ENCODE results near the gene PBX2.
"Not testable (repeated sequence)": the region's sequence is repeated elsewhere in the genome, so short reads cannot be mapped to it uniquely, and the experiment has no call there.

The PBX2 gene

GRCh38 chr6:32194388-32194787 is 4.4 kb upstream of the PBX2 start:
- H3K4me2 ChIP-seq (ENCODE audit: low read depth, low read length), result peak overlapping the region; percentile 89
- H3K9ac ChIP-seq (ENCODE audit: low read length), result no peak overlapping the region
- H3K79me2 ChIP-seq (ENCODE audit: low read length), result peaks cover 23% of the 10 kb centered on the region
- H3K4me3 ChIP-seq (ENCODE audit: low read length), result no peak overlapping the region
- peaks cover 31% of the 10 kb centered on the region for H3K4me1 ChIP-seq (ENCODE audit: low read length)
- H3K9me2 ChIP-seq (replicated peaks; ENCODE audit: insufficient read depth, low read length), result no peaks in the 10 kb centered on the region
- H2AFZ ChIP-seq (ENCODE audit: low read length), result no peak overlapping the region
- H4K20me1 ChIP-seq (ENCODE audit: insufficient read depth, low read length), result no peaks in the 10 kb centered on the region
- H3F3A ChIP-seq (ENCODE audit: insufficient read depth, low read length), result peaks cover 21% of the 10 kb centered on the region; the same call in 1 of the 2 replicates
- TF ChIP-seq EZH2 (optimal IDR thresholded peaks at IDR 0.05; ENCODE audit: low read depth, low read length) (no peak), EZH2phosphoT487 (IDR thresholded peaks at IDR 0.05; ENCODE audit: low read length) (no peak), CTCF (IDR thresholded peaks at IDR 0.05; ENCODE audit: low read length) (no peak)
- H3K27ac ChIP-seq (ENCODE audit: low read length), result no peak overlapping the region
- H3K9me3 ChIP-seq (replicated peaks; ENCODE audit: insufficient read depth, low read length), result no peaks in the 10 kb centered on the region
- no peaks in the 10 kb centered on the region for H3K36me3 ChIP-seq (replicated peaks; ENCODE audit: insufficient read depth, low read length)
- no peaks in the 10 kb centered on the region for H3K27me3 ChIP-seq (replicated peaks; ENCODE audit: insufficient read depth, low read length)
- DNase-seq, result no peak

- not testable (repeated sequence) for H3K27me3 ChIP-seq (replicated peaks; ENCODE audit: insufficient read depth, low read length); DNase-seq; H3K27ac ChIP-seq (ENCODE audit: low read length); H3K9me3 ChIP-seq (replicated peaks; ENCODE audit: insufficient read depth, low read length); H3K9me2 ChIP-seq (replicated peaks; ENCODE audit: insufficient read depth, low read length); H4K20me1 ChIP-seq (ENCODE audit: insufficient read depth, low read length); H3K36me3 ChIP-seq (replicated peaks; ENCODE audit: insufficient read depth, low read length)
- Histone ChIP-seq H3K4me1 (ENCODE audit: low read length) (peaks cover 31% of the 10 kb centered on the region), H3F3A (ENCODE audit: insufficient read depth, low read length) (peaks cover 21% of the 10 kb centered on the region; the same call in 1 of the 2 replicates), H3K4me3 (ENCODE audit: low read length) (peak overlapping the region; percentile 75; the same call in 1 of the 2 replicates), H3K79me2 (ENCODE audit: low read length) (peaks cover 32% of the 10 kb centered on the region), H3K4me2 (ENCODE audit: low read depth, low read length) (peak overlapping the region; percentile 97), H3K9ac (ENCODE audit: low read length) (peak overlapping the region; percentile 69; the same call in 1 of the 2 replicates), H2AFZ (ENCODE audit: low read length) (peak overlapping the region; percentile 46)
These were observed 3.1 kb upstream of the PBX2 start for GRCh38 chr6:32193096-32193495.

GRCh38 chr6:32192608-32193039 is 2.6 kb upstream of the PBX2 start, which contains the start of gene GPSM3:
Gene GPSM3, minus strand, starts transcription at chr6:32192643. Its CDS starts 130 bp downstream, at chr6:32192513.
- no peaks in the 10 kb centered on the region for H3K9me2 ChIP-seq (replicated peaks; ENCODE audit: insufficient read depth, low read length)
- peaks cover 21% of the 10 kb centered on the region; the same call in 1 of the 2 replicates for H3F3A ChIP-seq (ENCODE audit: insufficient read depth, low read length)
- TF ChIP-seq EZH2 (optimal IDR thresholded peaks at IDR 0.05; ENCODE audit: low read depth, low read length) (no peak), CTCF (IDR thresholded peaks at IDR 0.05; ENCODE audit: low read length) (no peak), EZH2phosphoT487 (IDR thresholded peaks at IDR 0.05; ENCODE audit: low read length) (no peak)
- H3K9me3 ChIP-seq (replicated peaks; ENCODE audit: insufficient read depth, low read length), result no peaks in the 10 kb centered on the region
- H3K4me2 ChIP-seq (ENCODE audit: low read depth, low read length), result peak within 1 kb of the TSS; percentile 97
- H3K4me3 ChIP-seq (ENCODE audit: low read length), result peak within 1 kb of the TSS; percentile 75
- peak; percentile 33 for DNase-seq
- H2AFZ ChIP-seq (ENCODE audit: low read length), result peak within 1 kb of the TSS; percentile 46
- no peaks in the 10 kb centered on the region for H3K27me3 ChIP-seq (replicated peaks; ENCODE audit: insufficient read depth, low read length)
- H3K9ac ChIP-seq (ENCODE audit: low read length), result peak within 1 kb of the TSS; percentile 69
- peak within 1 kb of the TSS; percentile 2; the same call in 1 of the 2 replicates for H3K27ac ChIP-seq (ENCODE audit: low read length)
- no peaks in the 10 kb centered on the region for H3K36me3 ChIP-seq (replicated peaks; ENCODE audit: insufficient read depth, low read length)
- H4K20me1 ChIP-seq (ENCODE audit: insufficient read depth, low read length), result no peaks in the 10 kb centered on the region
- H3K4me1 ChIP-seq (ENCODE audit: low read length), result peaks cover 31% of the 10 kb centered on the region
- H3K79me2 ChIP-seq (ENCODE audit: low read length), result peaks cover 32% of the 10 kb centered on the region

Measured in MM.1S (cell line).